ENCODE measurements around the gene DENND1B.

DENND1B gene, protein sequence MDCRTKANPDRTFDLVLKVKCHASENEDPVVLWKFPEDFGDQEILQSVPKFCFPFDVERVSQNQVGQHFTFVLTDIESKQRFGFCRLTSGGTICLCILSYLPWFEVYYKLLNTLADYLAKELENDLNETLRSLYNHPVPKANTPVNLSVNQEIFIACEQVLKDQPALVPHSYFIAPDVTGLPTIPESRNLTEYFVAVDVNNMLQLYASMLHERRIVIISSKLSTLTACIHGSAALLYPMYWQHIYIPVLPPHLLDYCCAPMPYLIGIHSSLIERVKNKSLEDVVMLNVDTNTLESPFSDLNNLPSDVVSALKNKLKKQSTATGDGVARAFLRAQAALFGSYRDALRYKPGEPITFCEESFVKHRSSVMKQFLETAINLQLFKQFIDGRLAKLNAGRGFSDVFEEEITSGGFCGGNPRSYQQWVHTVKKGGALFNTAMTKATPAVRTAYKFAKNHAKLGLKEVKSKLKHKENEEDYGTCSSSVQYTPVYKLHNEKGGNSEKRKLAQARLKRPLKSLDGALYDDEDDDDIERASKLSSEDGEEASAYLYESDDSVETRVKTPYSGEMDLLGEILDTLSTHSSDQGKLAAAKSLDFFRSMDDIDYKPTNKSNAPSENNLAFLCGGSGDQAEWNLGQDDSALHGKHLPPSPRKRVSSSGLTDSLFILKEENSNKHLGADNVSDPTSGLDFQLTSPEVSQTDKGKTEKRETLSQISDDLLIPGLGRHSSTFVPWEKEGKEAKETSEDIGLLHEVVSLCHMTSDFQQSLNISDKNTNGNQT

DNA sequence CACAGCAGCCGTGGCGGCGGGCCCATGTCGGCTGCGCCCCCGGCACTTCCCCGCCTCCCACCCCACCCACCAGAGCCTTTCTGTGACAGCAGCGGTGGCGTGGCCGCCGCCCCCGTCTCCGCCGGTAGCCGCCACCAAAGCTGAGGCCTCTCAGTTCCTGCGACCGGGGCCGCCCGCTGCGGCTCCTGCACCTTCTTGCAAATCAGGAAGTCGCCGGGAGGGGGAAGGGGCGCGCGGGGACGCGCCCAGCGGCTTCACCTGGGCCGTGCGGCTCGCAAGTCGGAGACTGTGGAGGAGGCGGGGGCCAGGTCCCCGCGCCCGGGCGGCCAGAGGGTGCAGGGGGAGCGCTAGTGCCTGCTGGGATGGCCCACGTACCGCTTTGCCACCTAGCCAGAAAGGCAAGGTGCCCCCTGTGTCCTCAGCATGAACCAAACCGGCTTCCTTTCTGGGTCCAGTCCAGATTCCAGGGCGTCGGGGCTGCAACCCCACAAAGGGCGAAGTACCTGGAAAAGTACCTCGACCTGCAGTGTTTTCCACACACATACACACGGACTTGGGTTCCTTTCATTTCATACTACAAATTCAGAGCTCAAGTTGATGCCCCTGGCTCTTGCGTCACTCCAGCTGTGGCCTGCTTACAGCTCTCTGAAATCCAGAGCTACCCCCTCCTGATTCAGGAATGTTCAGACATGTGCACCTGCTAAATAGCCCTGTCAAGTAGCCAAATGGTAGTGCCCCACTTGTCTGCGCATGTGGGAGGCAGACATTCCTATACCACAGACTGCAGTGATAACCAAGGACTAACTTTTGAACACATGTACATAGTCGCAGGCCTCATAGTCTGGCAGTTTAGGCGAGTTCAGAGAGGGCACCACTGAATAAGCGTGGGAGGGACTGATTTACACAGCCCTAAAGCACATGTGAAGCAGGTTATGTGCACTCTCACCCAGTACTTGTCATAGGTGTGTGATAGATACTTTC is at the start of gene DENND1B:
DENND1B (minus strand) TSS at position 199 of the 981 bp plus-strand sequence. CDS start 325 bp downstream, outside the sequence.
- DNase-seq (ENCODE audit: low spot score), result peak; percentile 21

DNA sequence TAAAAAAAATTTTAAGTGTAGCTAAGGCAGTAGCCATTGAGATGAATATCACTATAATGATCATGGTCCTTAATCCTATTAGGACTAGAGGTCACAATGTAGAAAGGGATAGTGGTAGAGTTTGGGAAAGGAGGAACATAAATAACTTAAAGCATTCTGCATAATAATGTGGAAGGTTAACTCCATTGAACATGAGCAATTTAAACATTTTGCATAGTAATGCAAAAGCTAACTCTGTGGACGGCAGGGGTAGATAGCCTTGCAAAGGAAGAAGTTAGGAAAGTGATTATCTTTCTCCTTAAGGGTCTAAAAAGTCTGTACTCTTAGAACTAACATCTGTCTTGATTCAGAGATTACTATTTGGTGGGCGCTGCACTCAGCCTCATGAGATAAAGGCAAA is 39.0 kb upstream of the DENND1B start:
- no peak for DNase-seq (ENCODE audit: low spot score)

DNA sequence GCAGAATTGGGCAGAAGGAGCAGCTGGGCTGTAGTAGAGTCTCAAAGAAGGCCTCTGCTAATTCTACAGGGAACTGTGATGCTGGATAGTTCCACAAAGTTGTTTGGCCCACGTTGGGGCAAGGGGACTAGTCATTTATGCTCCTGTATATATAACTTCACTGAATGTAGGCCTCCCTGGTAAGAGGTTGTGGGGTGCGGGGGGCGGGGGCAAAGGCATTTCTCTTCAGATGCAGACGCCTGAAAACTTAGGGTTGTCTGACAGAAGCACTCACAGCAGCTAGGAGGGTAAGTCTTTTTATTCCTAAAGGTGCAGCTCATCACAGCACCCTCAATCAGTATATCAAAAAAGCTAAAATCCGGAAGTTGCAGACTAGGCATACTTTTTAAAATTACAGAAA is 38.5 kb upstream of the DENND1B start:
- DNase-seq (ENCODE audit: low spot score), result no peak

DNA sequence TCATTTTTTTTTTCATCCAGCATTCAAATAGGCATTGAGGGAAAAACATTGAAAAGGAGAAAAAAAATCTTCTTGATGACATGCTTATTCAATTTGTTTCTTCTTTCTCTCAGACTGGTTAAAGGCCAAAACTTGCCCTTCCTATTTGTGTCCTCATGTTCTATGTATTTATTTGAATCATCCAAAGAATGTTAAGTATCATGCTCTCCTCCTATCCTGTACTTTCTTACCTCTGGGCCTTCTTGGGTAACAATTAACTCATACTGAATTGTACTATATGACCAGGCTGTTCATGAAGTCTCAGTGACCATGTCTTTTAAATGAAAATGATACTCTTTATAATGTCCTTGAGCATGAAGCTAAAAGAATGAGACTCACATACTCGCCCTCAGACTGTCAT is 36.5 kb upstream of the DENND1B start:
- peak; percentile 13 for DNase-seq (ENCODE audit: low spot score)

DNA sequence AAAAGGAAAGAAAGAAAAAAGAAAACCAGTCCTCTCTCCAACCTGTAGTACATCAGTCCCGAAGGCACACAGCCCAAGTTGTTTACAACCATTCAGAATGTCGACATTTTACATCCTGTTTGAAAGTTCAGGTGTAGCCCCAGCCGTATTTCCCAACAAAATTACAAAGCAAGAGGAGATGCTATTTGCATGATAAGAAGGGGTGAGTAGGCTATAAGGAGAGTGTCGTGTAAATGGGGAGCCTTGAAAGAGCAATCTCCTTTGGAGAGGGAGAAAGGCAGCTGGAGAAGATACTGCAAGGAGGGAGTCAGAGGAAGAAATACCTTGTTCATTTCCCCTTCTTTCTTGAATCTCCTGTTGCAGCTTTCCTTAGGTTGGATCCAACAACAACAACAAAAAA is 35.5 kb upstream of the DENND1B start:
- DNase-seq (ENCODE audit: low spot score), result no peak

DNA sequence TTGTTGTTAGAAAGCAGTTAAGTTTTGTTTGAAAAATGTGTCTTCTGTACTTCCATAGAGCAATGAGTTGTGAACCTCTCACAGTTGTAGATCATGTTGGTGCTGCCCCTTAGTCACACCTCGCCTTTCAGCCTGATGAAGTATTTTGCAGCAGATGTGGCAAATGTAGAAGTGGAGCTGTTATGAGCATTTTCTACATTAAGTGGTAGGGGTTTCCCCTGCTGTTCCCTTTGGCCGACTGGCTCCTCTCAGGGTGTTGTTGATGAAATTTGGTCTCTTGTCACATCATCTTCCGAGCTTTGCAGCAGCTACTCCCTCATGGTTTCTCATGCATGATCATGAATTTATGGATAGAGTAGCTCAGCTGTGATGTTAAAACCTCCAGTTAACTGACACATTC is 33.6 kb upstream of the DENND1B start:
- no peak for DNase-seq (ENCODE audit: low spot score)

DNA sequence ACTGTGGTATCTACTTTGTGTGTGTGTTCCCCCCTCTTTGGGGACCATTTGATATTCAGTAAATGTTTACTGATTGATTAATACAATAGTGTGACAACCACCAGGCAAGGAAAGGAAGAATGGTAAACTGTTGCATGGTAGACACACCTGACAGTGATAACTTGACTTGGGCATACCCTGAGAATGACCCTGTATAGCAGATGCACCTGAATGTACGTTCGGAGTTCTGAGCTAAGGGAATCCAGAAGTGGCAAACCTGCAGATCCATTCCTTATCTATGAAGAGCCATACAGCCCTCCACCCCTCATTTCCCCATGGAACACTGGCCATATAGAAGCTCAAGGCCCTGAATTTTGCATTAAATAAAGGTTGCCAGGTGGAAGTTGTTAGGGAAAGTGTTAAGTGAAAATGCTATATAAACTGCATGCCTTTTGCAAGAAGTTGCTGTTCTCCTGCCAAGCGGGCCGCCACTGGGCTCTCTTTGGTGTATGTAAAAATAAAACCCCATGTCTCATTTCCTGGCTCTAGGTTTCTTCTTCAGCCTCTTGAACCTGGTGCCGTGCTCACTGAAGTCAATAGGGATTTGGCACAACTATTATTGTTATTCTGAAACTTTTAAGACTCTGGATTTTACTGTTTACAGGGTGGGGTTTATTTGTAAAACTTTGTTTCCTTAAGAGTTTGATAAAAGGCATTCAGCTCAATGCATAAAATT is 32.6 kb upstream of the DENND1B start:
- no peak for DNase-seq (ENCODE audit: low spot score)

DNA sequence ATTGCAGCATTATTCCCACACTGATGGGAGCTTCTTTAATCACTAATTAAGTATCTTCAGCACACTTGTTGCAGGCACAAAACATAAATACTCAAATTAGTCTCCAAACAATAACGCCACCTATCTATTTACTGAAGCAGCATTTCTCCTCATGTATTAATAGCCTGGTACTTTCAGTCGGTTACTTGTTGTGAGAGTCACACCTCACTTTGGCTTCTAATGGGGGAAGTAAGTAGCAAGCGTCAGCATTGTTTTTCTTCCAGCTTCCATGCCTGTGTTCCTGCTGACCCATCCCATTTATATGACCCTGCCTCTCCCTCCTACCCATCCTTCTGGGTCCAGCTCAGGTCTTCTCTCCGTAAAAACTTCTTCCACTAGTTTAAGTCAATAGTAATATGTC is 31.9 kb upstream of the DENND1B start:
- DNase-seq (ENCODE audit: low spot score), result no peak

DNA sequence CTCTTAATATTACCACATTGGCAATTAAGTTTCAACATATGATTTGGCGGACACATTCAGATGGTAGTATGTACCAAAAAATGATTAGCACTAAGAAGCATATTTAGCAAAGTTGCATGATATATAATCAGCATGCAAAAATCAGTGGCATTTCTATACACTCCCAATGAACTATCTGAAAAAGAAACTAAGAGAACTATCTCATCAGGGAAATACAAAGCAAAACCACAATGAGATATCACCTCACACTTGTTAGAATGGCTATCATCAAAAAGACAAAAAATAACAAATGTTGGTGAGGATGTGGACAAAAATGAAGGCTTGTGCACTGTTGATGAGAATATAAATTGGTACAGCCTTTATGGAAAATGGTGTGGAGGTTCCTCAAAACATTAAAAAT is 31.4 kb upstream of the DENND1B start:
- DNase-seq (ENCODE audit: low spot score), result no peak

DNA sequence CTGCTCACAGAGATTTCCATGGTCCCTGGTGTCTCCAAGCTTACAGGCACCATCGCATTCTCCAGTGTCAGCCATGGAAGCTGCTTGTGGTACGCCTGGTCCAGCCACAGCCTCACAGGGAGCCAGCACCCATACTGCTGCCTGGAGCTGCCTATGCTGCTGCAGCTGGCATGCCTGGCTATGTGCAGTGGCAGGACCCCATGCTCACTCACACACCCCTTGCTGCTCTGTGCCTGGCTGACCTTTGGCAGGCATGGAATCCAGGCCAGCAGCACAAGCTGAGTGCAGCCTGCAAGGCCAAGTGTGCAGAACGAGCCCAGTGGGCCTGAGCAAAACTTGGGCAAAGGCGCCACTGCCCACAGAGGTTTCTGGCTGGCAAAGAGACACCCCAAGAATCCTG is 26.4 kb upstream of the DENND1B start:
- DNase-seq (ENCODE audit: low spot score), result no peak

DNA sequence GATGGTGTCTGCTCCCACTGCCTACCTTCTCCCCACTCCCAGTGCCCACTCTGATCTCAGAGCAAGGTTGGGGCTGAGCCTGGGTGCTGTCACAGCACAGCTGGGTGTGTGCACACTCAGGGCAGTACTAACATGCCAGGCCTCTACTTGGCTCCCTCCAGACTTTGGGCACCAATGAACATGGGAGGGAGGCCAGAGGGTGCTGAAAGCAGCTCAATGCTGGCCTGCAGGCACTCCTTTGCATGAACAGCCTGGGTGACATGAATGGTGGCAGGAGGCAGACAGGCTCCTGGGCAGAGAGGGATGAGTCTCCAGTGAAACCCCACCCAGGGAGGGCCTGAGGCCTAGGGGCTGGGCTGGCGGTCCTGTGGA is 25.8 kb upstream of the DENND1B start:
- no peak for DNase-seq (ENCODE audit: low spot score)

DNA sequence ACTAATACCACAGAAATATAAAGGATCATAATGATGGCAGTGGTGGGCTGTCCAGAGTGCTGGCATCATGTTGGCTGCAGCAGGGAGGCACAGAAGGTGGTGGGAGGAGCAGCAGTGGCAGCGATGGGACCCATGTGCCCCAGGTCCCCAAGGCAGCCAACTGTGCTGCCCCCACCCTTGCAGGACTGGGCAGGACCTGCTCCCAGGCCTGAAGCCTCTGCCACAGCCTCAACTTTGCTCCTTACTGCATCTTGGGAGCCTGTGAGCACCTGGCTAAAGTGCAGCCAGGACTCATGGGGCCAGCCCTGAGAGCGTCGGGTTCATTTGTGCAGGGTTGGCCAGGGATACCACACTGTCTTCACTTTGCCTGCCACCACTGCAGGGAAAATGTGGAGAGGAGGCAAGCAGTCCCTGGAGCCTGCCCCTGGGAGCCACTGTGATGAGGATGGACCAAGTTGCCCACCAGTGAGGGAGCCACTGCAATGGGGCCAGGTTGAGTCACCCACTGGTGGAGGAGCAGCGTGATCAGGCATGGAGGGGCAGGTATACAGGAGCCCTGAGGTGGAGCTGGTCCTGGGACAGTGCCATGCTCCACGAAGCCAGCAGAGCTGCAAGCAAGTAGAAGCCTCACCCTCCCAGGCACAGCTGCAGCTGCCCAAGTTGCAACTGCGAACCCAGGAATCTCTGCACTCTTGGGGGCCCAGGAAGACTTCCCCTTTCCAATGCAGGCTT is 25.3 kb upstream of the DENND1B start:
- DNase-seq (ENCODE audit: low spot score), result no peak

DNA sequence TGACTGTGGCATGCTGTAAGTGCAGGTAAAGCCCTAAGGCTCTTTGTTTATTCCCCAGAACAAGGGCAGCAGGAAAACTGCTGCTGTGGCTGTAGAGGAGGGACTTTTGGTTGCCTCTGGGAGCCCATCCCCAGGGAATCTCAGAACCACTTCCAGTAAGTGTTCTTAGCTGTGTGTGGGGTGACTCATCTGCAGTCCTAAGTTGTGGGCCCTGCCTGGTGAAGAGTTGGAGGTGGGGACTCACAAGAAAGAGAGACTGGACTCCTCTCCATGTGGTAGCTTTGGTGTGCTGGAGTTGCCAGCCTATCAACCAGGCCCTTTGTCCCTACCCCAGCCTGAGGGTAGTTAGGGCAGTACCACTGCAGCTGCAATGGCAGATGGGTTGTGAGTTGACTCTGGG is 24.0 kb upstream of the DENND1B start:
- DNase-seq (ENCODE audit: low spot score), result peak; percentile 82

DNA sequence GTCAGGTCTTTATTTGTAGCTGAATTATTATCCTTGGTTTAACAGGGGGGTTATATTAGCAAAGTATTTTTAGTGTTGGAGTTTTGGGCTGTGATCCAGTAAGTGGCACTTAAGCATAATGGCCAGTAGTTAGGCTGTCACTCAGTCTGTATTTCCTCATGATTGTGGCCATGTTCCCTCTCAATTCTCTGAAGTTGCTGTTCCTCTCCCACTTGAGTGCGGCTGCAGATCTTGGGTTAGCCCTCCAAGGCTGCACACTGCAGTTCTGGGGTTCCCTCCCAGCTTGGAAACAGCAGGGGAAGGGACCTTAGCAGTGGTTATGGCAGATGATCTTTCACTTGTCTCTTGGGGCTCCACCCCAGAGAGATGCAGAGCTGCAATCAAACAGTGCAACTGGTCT is 23.2 kb upstream of the DENND1B start:
- no peak for DNase-seq (ENCODE audit: low spot score)

DNA sequence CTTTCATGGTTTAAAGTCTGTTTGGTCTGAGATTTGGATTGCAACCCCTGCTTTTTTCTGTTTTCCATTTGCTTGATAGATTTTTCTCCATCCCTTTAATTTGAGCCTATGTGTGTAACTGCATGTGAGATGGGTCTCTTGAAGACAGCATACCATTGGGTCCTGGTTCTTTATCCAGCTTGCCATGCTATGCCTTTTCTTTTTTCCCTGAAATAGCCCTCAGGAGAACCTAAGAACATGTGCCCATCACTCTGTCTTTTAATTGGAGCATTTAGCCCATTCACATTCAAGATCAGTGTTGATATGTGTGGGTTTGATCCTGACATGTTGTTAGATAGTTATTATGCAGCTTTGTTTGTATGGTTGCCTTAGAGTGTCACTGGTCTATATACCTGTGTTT is 21.7 kb upstream of the DENND1B start:
- no peak for DNase-seq (ENCODE audit: low spot score)

DNA sequence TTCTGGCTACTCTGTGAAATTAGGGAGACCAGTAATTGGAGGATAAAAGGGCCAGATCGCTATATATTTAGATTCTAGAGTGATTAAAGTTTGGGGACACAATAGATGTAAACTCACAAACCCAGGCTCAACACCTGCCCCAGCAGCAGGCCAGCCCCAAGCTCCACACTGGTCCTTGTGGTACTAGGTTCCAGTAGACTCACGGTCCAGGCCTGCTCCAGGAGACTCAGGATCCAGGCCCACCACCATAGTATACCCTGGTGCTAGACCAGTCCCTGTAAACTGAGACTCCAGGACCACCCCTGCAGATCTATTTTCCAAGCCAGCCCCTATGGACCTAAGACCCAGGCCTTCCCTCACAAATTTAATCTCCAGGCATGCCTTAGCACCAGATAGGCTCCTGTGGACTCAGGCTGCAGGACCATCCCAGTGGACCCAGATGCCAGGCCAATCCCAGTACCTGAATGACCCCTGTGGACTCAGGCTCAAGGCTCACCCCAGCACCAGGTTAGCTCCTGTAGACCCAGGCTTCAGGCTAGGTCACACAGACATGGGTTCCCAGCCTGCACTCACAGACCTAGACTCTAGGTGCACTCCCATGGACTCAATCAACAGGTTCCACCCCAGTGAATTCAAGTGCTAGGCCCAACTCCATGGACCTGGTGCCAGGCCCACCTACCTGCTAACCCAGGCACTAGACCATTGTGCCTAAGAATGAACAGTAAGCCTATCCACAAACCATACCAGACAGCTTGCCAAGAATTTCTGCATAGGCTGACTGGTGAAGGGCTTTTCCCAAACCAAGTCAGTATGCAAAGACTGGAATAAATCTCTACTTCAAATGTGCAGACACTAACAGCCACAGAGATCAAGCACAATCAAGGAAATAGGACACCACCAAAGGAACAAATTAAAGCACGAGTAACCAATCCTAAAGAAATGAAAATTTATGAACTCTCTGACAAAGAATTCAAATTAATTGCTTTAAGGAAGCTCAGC is 13.8 kb upstream of the DENND1B start:
- DNase-seq (ENCODE audit: low spot score), result no peak

DNA sequence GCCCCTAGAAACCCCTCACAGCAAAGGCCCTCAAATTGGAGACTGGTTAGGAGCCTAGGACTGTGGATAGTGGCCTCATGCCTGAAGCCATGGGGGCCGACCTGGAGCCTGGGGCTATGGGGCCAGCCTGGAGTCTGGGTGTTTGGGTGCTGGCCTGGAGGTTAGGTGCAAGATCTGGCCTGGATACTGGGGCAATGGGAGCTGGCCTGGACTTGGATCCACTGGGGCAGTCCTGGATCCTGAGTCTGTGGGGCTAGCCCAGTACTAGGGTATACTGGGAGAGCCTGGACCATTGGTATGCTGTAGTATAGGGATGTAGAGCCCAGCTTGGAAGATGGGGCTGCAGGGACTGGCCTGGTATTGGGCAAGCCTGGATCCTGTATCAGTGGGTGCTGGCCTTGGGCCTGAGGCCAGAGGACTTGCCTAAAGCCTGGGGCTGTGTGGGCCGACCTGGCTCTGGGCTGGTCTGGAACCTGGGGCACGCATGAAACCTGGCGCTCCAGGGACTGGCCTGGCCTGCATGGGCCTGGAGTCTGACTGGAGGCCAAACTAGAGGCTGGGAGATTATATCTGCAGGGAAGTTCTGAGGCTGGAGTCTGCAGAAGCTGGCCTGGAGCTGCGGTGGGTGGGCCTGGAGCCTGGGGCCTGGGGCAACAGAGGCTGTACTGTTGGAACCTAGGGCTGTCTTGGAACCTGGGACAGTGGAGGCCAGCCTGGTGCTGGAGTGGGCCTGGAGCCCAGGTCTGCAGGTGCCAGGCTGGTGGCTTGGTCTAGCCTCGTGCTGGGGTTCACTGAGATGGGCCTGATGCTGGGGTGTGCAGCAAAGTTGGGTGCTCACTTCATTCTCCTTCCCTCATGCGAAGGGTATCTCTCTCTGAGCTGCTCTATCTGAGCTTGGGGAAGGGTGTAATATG is 12.6 kb upstream of the DENND1B start:
- no peak for DNase-seq (ENCODE audit: low spot score)

DNA sequence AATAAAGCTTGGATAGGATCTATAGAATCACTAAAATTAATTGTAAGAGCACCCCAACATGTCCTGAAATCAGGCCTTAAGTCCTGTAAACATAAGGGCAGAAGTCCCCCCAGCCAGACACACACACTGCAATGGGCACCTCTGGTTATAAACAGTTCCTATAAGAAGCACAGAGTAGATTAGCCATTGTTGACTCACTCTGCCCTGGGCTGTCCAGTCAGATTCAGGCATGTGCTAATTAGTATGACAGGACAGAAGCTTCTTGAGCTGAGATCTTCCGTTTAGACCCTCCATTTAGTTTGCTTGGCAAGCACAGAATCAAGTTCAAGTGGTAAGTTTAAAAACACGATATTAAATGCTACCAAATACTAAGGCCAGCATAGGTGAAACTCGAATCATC is 11.8 kb upstream of the DENND1B start:
- DNase-seq (ENCODE audit: low spot score), result peak; percentile 50

DNA sequence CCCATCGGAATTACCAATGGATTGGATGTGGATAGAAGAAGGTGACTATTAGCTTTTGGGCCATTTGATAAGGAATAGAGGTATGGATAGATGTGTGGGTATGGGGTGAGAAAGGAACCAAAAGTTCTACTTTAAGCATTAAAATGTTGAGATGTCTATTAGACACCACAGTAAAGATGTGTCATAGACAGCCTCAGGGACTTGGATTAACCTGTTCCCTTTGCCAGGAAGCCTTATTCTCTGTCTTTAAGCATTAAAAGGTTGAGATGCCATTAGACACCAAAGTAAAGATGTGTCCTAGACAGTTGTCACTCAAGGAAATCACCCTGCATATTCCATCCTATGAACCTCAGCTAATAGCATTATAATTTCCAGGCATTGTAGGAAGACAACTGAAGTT is 11.0 kb upstream of the DENND1B start:
- no peak for DNase-seq (ENCODE audit: low spot score)

All from AG08395 (cell line).